OCI-LY7 (cell line): Measurements from ENCODE around the gene RAC2. TPM values are rescaled to one million over a fixed set of nuclear protein-coding genes. Genes with fewer than 3 reads are reported as not detected.

Source experiments
- BruUV-seq: library from RNA; stranded (reverse); fragments of 400-500 nt; replicated peaks from 2 replicates; lab custom pipeline; 2021; lab: Mats Ljungman, UMichigan
- CTCF ChIA-PET: fragments of 300-600 bp; sonication (Branson Sonifier 250); formaldehyde crosslinking; loops from one replicate; lab custom pipeline; 2022; ENCODE audit warnings: antibody characterized with exemption; ENCODE audit not compliant: unreplicated experiment; lab: Charles Lee
- POLR2A ChIA-PET: fragments of 300-600 bp; sonication (Branson Sonifier 250); formaldehyde crosslinking; loops from one replicate; lab custom pipeline; 2022; ENCODE audit warnings: antibody characterized with exemption; lab: Charles Lee
- DNase-seq: peaks from one replicate; pipeline ENCODE4 v3.0.0-alpha.2; 2015; ENCODE audit warnings: low spot score
- H2AFZ ChIP-seq: fragments of 200-600 bp; sonication (generic), shearing (Covaris generic); 2 replicates; pipeline ENCODE4 v1.6.1; 2014; ENCODE audit warnings: mild to moderate bottlenecking, antibody characterized with exemption, low read length, moderate library complexity
- H3K27ac ChIP-seq: fragments of 200-600 bp; sonication (generic); 2 replicates; pipeline ENCODE4 v1.5.1; 2014; ENCODE audit warnings: mixed run types, low read depth, mild to moderate bottlenecking, moderate library complexity, low read length, inconsistent platforms; ENCODE audit not compliant: poor library complexity, severe bottlenecking
- H3K36me3 ChIP-seq: fragments of 200-600 bp; sonication (generic); 2 replicates; pipeline ENCODE4 v1.6.1; 2014; ENCODE audit warnings: mild to moderate bottlenecking, antibody characterized with exemption, low read length, moderate library complexity, mixed read lengths; ENCODE audit not compliant: insufficient read depth
- H3K4me1 ChIP-seq: fragments of 200-600 bp; sonication (generic); 2 replicates; pipeline ENCODE4 v1.5.1; 2014; ENCODE audit warnings: mild to moderate bottlenecking, low read length; ENCODE audit not compliant: insufficient read depth, poor library complexity, severe bottlenecking
- H3K4me2 ChIP-seq: fragments of 200-600 bp; sonication (generic); 2 replicates; pipeline ENCODE4 v1.6.1; 2014; ENCODE audit warnings: mild to moderate bottlenecking, low read length
- H3K4me3 ChIP-seq: fragments of 200-600 bp; sonication (generic); 2 replicates; pipeline ENCODE4 v1.5.1; 2014; ENCODE audit warnings: mild to moderate bottlenecking, low read depth, low read length; ENCODE audit not compliant: poor library complexity, severe bottlenecking
- H3K79me2 ChIP-seq: fragments of 200-600 bp; sonication (generic); 2 replicates; pipeline ENCODE4 v1.6.1; 2016; ENCODE audit warnings: low read depth, mild to moderate bottlenecking, low read length, moderate library complexity, mixed read lengths; ENCODE audit not compliant: insufficient read depth
- H3K9me2 ChIP-seq: fragments of 200-600 bp; sonication (generic); 2 replicates; pipeline ENCODE4 v1.6.1; 2016; ENCODE audit warnings: mild to moderate bottlenecking, low read length, mixed read lengths; ENCODE audit not compliant: insufficient read depth
- H3K9me3 ChIP-seq: fragments of 200-600 bp; sonication (generic); 2 replicates; pipeline ENCODE4 v1.6.1; 2014; ENCODE audit warnings: mild to moderate bottlenecking, mixed run types, low read length, mixed read lengths
- H4K20me1 ChIP-seq: fragments of 200-600 bp; sonication (generic); 2 replicates; pipeline ENCODE4 v1.6.1; 2014; ENCODE audit warnings: mild to moderate bottlenecking, antibody characterized with exemption, low read length, moderate library complexity, mixed read lengths; ENCODE audit not compliant: insufficient read depth
- CTCF ChIP-seq: fragments of 200-600 bp; sonication (generic); conservative IDR thresholded peaks from 2 replicates; pipeline ENCODE4 v1.5.1; 2014; ENCODE audit warnings: mild to moderate bottlenecking, antibody characterized with exemption, low read length, moderate library complexity, mixed read lengths
- EZH2phosphoT487 ChIP-seq: fragments of 200-600 bp; sonication (generic); IDR thresholded peaks from 2 replicates; pipeline ENCODE4 v1.6.1; 2018; ENCODE audit warnings: low read depth, borderline replicate concordance, mild to moderate bottlenecking, mixed run types, antibody characterized with exemption, low read length, moderate library complexity, mixed read lengths
- intact Hi-C: fragments of 100-400 bp; cut with micrococcal nuclease; formaldehyde crosslinking; loops from one replicate; pipeline ENCODE4 v1.10.0; 2022; ENCODE audit not compliant: unreplicated experiment
- total RNA-seq, 2 experiments: library from RNA; depleted of rRNA in 1 of 2; stranded (reverse); fragments of >200 nt in 1 of 2; shearing (Covaris generic) in 1 of 2; gene quantifications; 2 replicates each; pipeline ENCODE4 v1.2.3, GENCODE V29; 2014 to 2022

RAC2 gene
- total RNA-seq, 2 experiments from 2014 or later: 142 to 321 TPM

- Histone ChIP-seq H2AFZ (no peak overlapping the region), H3K9me3 (no peaks in the 10 kb centered on the region), H3K79me2 (no peaks in the 10 kb centered on the region), H3K9me2 (no peaks in the 10 kb centered on the region), H3K4me2 (no peak overlapping the region), H4K20me1 (no peaks in the 10 kb centered on the region), H3K4me1 (peaks cover 6% of the 10 kb centered on the region), H3K36me3 (no peaks in the 10 kb centered on the region), H3K4me3 (no peak overlapping the region), H3K27ac (no peak overlapping the region)
- CTCF ChIA-PET: no interaction called here
- no TSS peak for BruUV-seq
- no peak for TF ChIP-seq CTCF
- TF ChIP-seq EZH2phosphoT487: no peak
- POLR2A ChIA-PET: no interaction called here
- intact Hi-C loops: no loop called here
- no peak for DNase-seq
Measured at GRCh38 chr22:37182101-37182948, 61.7 kb downstream of the RAC2 start.

GRCh38 chr22:37181681-37182080, 62.4 kb downstream of the RAC2 start:
- Histone ChIP-seq H3K9me2 (no peaks in the 10 kb centered on the region), H3K79me2 (no peaks in the 10 kb centered on the region), H4K20me1 (no peaks in the 10 kb centered on the region), H3K9me3 (no peaks in the 10 kb centered on the region), H3K4me3 (no peak overlapping the region), H2AFZ (no peak overlapping the region), H3K4me1 (peaks cover 4% of the 10 kb centered on the region), H3K27ac (no peak overlapping the region), H3K36me3 (no peaks in the 10 kb centered on the region), H3K4me2 (no peak overlapping the region)
- TF ChIP-seq EZH2phosphoT487 (no peak), CTCF (no peak)
- no peak for DNase-seq
- ChIA-PET POLR2A (no interaction called here), CTCF (no interaction called here)
- intact Hi-C loops: no loop called here
- BruUV-seq: no TSS peak
